UCSD-AML1 (cell line): ENCODE measurements around the gene LSM12.

Source experiments
- DNase-seq: peaks from one replicate; lab custom pipeline; 2025; ENCODE audit not compliant: unreplicated experiment; lab: John Stamatoyannopoulos, UW

The LSM12 gene

DNA sequence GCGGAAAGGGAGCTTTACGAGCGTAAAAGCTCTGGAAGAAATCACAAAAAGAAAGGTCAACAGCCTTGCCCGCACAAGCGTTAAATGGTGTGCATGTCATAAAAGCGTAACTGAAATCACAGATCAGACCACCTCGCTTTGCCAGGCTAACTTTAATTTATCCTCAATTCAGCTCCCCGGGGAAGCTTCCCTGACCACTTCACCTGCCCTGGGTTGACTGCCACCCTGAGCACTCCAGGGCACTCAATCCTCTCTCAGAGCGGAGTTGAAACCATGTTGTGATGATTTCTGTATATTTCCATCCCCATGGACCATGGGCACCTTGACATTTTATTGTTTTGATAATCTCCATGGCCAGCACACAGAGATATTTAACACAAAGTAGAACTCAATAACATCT is 78.2 kb downstream of the LSM12 start:
- no peak for DNase-seq

GRCh38 chr17:43987131-43988021 is 79.1 kb downstream of the LSM12 start:
- no peak for DNase-seq

GRCh38 chr17:43986225-43986981 is 80.1 kb downstream of the LSM12 start:
- DNase-seq, result no peak

GRCh38 chr17:43984521-43984920 is 82.0 kb downstream of the LSM12 start:
- no peak for DNase-seq
